K562 (cell line): ENCODE results near the gene NELFA. TPM values are rescaled to one million over a fixed set of nuclear protein-coding genes. Genes with fewer than 3 reads are reported as not detected.

ENCODE experiments used
- ATAC-seq: fragments of 200-7000 bp; cut with Tn5 transposase; 3 replicates; pipeline ENCODE4 v1.9.1; 2020; ENCODE audit warnings: moderate library complexity
- BruUV-seq: library from RNA; stranded (reverse); fragments of 400-500 nt; replicated peaks from 2 replicates; lab custom pipeline; 2021; lab: Mats Ljungman, UMichigan
- CTCF ChIA-PET: fragments of 300-600 bp; formaldehyde crosslinking; extraction: SDS; loops from one replicate; lab custom pipeline; 2021; ENCODE audit warnings: low intra/inter-chr PET ratio; lab: Yijun Ruan, JAX
- POLR2A ChIA-PET: fragments of 300-600, 350-650 bp; sonication (Branson Sonifier 250); formaldehyde crosslinking; extraction: SDS; loops from one replicate; lab custom pipeline; 2021; ENCODE audit warnings: antibody characterized with exemption, inconsistent platforms; lab: Yijun Ruan, JAX
- DNase-seq, 4 experiments: peaks; one replicate each; pipeline versions ENCODE4 v3.0.0 to v3.0.0-alpha.2; 2011 to 2018; ENCODE audit warnings: low spot score in 3 of 4, mixed read lengths in 3 of 4; ENCODE audit errors: extremely low read depth in 1 of 4
- FAIRE-seq: peaks from 2 replicates; lab custom pipeline; 2011; peaks lifted over from hg19 to GRCh38; lab: Jason Lieb, UNC
- H2AFZ ChIP-seq: 2 replicates; pipeline ENCODE4 v1.6.0; 2011; ENCODE audit warnings: low read depth, low read length, control low read depth, inconsistent platforms
- H3K27ac ChIP-seq: fragments of 200-600 bp; 3 replicates; pipeline ENCODE4 v1.8.0; 2011; ENCODE audit warnings: low read depth, mild to moderate bottlenecking, control low read depth, inconsistent platforms, low read length, moderate library complexity, mixed read lengths; ENCODE audit errors: extremely low read depth
- H3K27me3 ChIP-seq, 2 experiments: fragments of 300-600 bp in 1 of 2; 2 replicates in 1 of 2; 3 replicates in 1 of 2; pipeline versions ENCODE4 v1.6.0 to v1.8.0; 2011; ENCODE audit warnings: inconsistent platforms in 2 of 2, low read length in 2 of 2, mild to moderate bottlenecking in 1 of 2, mixed read lengths in 1 of 2, moderate library complexity in 1 of 2; ENCODE audit not compliant: control insufficient read depth in 2 of 2, insufficient read depth in 2 of 2
- H3K36me3 ChIP-seq: fragments of 300-600 bp; 3 replicates; pipeline ENCODE4 v1.8.0; 2011; ENCODE audit warnings: mild to moderate bottlenecking, low read length, inconsistent platforms; ENCODE audit not compliant: control insufficient read depth, insufficient read depth
- H3K4me1 ChIP-seq, 2 experiments: fragments of 200-600 bp in 1 of 2; replicated peaks in 1 of 2; 2 replicates in 1 of 2; 3 replicates in 1 of 2; pipeline versions ENCODE4 v1.5.1 to v1.8.0; 2011; ENCODE audit warnings: inconsistent platforms in 2 of 2, low read length in 2 of 2, mild to moderate bottlenecking in 1 of 2, mixed read lengths in 1 of 2, moderate library complexity in 1 of 2; ENCODE audit not compliant: control insufficient read depth in 2 of 2, insufficient read depth in 2 of 2
- H3K4me2 ChIP-seq: 2 replicates; pipeline ENCODE4 v1.6.1; 2011; ENCODE audit warnings: low read length, control low read depth, inconsistent platforms, mixed read lengths; ENCODE audit not compliant: insufficient read depth
- H3K4me3 ChIP-seq: fragments of 200-600 bp; sonication (generic), shearing (Covaris generic); 2 replicates; pipeline ENCODE4 v1.5.1; 2016; ENCODE audit warnings: control low read depth, inconsistent platforms
- H3K79me2 ChIP-seq: fragments of 200-600 bp; 3 replicates; pipeline ENCODE4 v1.8.0; 2011; ENCODE audit warnings: low read length, inconsistent platforms; ENCODE audit not compliant: control insufficient read depth, insufficient read depth
- H3K9ac ChIP-seq, 2 experiments: 2 replicates each; pipeline versions ENCODE4 v1.6.0 to v1.6.1; 2011; ENCODE audit warnings: low read depth in 2 of 2, low read length in 2 of 2, control low read depth in 1 of 2, inconsistent platforms in 1 of 2, mild to moderate bottlenecking in 1 of 2, mixed read lengths in 1 of 2; ENCODE audit not compliant: insufficient read depth in 1 of 2
- H3K9me1 ChIP-seq: one replicate; pipeline ENCODE4 v1.6.0; 2011; ENCODE audit warnings: inconsistent platforms, mild to moderate bottlenecking, low read length, moderate library complexity; ENCODE audit not compliant: control insufficient read depth, insufficient read depth
- H3K9me3 ChIP-seq: replicated peaks from 2 replicates; pipeline ENCODE4 v1.5.1; 2011; ENCODE audit warnings: low read depth, low read length, inconsistent platforms; ENCODE audit not compliant: control insufficient read depth, insufficient read depth
- H4K20me1 ChIP-seq: replicated peaks from 2 replicates; pipeline ENCODE4 v1.6.1; 2011; ENCODE audit warnings: low read length, inconsistent platforms, mixed read lengths; ENCODE audit not compliant: control insufficient read depth, insufficient read depth
- HNRNPUL1 ChIP-seq: fragments of 200-400 bp; formaldehyde crosslinking; IDR thresholded peaks from 2 replicates; pipeline ENCODE4 v1.6.1; 2017; ENCODE audit warnings: low read length
- POLR2G ChIP-seq: fragments of 200-400 bp; formaldehyde crosslinking; IDR thresholded peaks from 2 replicates; pipeline ENCODE4 v1.6.1; 2017; ENCODE audit warnings: low read depth, mild to moderate bottlenecking, antibody characterized with exemption, low read length, moderate library complexity
- RBM22 ChIP-seq: fragments of 200-400 bp; formaldehyde crosslinking; IDR thresholded peaks from 2 replicates; pipeline ENCODE4 v1.6.1; 2018; ENCODE audit warnings: low read length, low read depth; ENCODE audit not compliant: poor library complexity, severe bottlenecking
- SMAD1 ChIP-seq: fragments of 150-350 bp; IDR thresholded peaks from 2 replicates; pipeline ENCODE4 v1.6.1; 2014; ENCODE audit warnings: low read length, low read depth; ENCODE audit not compliant: partially characterized antibody
- SNAPC5 ChIP-seq: fragments of 250-450 bp; sonication (Bioruptor Pico); IDR thresholded peaks from 2 replicates; pipeline ENCODE4 v1.8.0; 2021; ENCODE audit warnings: moderate library complexity, mild to moderate bottlenecking, inconsistent platforms
- XRCC4 ChIP-seq: IDR thresholded peaks from one replicate; pipeline ENCODE4 v1.6.1; 2011; ENCODE audit not compliant: insufficient read depth, insufficient read length; ENCODE audit errors: extremely low read depth
- ZNF77 ChIP-seq: fragments of 250-450 bp; sonication (Bioruptor Pico); IDR thresholded peaks from 2 replicates; pipeline ENCODE4 v1.5.0; 2020
- WGBS: fragments of 100-300 bp; shearing (Covaris generic); methylation state at CpG from one replicate; pipeline ENCODE4 v1.1.6; 2016; ENCODE audit warnings: low coverage, mixed read lengths; ENCODE audit not compliant: insufficient coverage; ENCODE audit errors: missing lambda C conversion rate; 5-methylcytosine and 5-hydroxymethylcytosine counted together
- in situ Hi-C: fragments of 300-500 bp; cut with MboI; formaldehyde crosslinking; loops from 4 replicates; pipeline ENCODE4 v1.15.0; 2018; ENCODE audit warnings: inconsistent platforms, mixed read lengths
- intact Hi-C: fragments of 100-400 bp; cut with micrococcal nuclease; formaldehyde crosslinking; loops from 2 replicates; pipeline ENCODE4 v1.14.2; 2022
- polyA plus RNA-seq, 8 experiments: library from polyadenylated mRNA; depleted of rRNA in 4 of 8; stranded (reverse) in 5 of 8; unstranded in 3 of 8; fragments of >200 nt; fragmentation: Nextera tagmentation in 2 of 8; fragmentation: Illumina TruSeq in 1 of 8; extraction: Ambion mirVana in 2 of 8; extraction: Trizol in 1 of 8; gene quantifications; 2 replicates each; pipeline versions ENCODE4 v1.2.1 to v1.2.3, GENCODE V29; 2011 to 2014; ENCODE audit warnings: inconsistent platforms in 1 of 8, missing spikeins in 1 of 8
- total RNA-seq, 7 experiments: library from RNA; depleted of rRNA in 6 of 7; stranded (reverse); fragments of >200 nt in 6 of 7; fragmentation: Illumina TruSeq in 2 of 7; extraction: Trizol in 2 of 7; gene quantifications; 2 replicates each; pipeline versions ENCODE4 v1.2.1 to v1.2.3, GENCODE V29; 2011 to 2021; ENCODE audit warnings: low replicate concordance in 1 of 7

Gene NELFA
- total and polyA plus RNA-seq, 9 of the 15 experiments (the other 6 are each of a cell fraction or from before 2014, with no cell fraction given), result 0.76 to 59.6 (median 14.8) TPM

DNA sequence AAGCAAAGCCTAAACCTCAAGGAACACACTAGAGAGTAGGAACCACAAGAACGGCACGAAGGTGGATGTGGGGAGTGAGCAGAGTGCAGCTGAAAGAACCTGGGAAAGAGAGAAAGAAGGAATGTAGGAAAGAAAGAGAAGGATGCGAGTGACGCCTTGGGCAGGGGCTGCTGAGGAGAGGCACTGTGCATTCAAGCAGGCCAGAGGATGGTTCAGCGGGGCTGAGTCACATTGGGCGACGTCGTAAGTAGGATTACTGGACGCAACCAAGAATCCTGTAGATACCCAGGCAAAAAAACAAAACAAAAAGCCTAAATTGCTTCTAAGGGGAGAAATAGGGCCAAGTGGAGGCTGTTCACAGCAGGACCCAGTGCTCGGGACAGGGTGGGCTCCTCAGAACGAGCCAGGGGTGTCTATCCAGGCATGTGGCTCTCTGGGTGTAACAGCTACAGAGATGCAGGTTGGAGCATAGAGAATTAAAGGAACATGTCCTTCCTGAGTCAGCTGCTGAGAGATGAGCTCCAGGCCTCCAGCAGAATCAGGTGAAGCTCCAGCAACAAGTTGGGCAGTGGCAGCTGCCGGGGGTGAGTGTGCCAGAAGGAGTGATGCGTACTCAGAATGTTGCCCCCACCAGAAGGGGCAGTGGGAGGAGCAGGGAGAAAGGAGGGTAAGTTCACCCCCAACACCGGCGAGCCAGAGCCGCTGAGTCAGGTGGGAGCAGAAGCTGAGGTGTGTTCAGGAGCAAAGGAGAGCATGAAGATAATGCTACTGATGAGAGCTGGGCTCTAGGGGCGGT lies 38.6 kb downstream of the NELFA start:
- in situ Hi-C loops, result no loop called here

More for the DNA sequence above, 38.6 kb downstream of the NELFA start:
- CTCF ChIA-PET, result no interaction called here
- BruUV-seq, result no TSS peak
- Histone ChIP-seq H3K4me2 (no peak overlapping the region), H4K20me1 (no peaks in the 10 kb centered on the region; the same call in 1 of the 2 replicates), H3K4me1 (no peaks in the 10 kb centered on the region; a peak in 1 of 5 replicates), H3K4me3 (no peak overlapping the region), H3K27me3 (no peaks in the 10 kb centered on the region), H2AFZ (no peak overlapping the region), H3K27ac (no peak overlapping the region)
- no peak for ATAC-seq
- no peak for DNase-seq
- TF ChIP-seq POLR2G (peak; percentile 34; the same call in 1 of the 2 replicates), ZNF77 (CRISPR knock-in tag) (no peak), SMAD1 (no peak), XRCC4 (no peak), RBM22 (peak; percentile 47), HNRNPUL1 (no peak), SNAPC5 (CRISPR knock-in tag) (no peak)
- TF ChIP-seq, all 486 proteins: peak for 2
- Histone ChIP-seq H3K9ac (peak overlapping the region in 1 of 2 experiments; percentile 48; a peak in 1 of 4 replicates), H3K9me1 (no peaks in the 10 kb centered on the region), H3K36me3 (peaks cover 86% of the 10 kb centered on the region), H3K79me2 (peaks cover 8% of the 10 kb centered on the region; the same call in 1 of the 3 replicates), H3K9me3 (no peaks in the 10 kb centered on the region)
- POLR2A ChIA-PET, result interaction anchor here (0.7 to 2.1 kb wide), 4 partner anchors 9 to 581 kb away, joined by 3 to 11 read pairs (median 4); no protein-coding TSS in a partner anchor
- WGBS, result 93% methylated on average over 17 of the region's 17 CpGs
- FAIRE-seq, result no peak
- intact Hi-C loops, result no loop called here
